GM19238 (cell line): ENCODE data around the gene KIF6.

ENCODE experiments used
- DNase-seq: peaks from one replicate; pipeline ENCODE4 v3.0.0; 2011; ENCODE audit warnings: low spot score; ENCODE audit not compliant: insufficient read length

Gene KIF6, protein sequence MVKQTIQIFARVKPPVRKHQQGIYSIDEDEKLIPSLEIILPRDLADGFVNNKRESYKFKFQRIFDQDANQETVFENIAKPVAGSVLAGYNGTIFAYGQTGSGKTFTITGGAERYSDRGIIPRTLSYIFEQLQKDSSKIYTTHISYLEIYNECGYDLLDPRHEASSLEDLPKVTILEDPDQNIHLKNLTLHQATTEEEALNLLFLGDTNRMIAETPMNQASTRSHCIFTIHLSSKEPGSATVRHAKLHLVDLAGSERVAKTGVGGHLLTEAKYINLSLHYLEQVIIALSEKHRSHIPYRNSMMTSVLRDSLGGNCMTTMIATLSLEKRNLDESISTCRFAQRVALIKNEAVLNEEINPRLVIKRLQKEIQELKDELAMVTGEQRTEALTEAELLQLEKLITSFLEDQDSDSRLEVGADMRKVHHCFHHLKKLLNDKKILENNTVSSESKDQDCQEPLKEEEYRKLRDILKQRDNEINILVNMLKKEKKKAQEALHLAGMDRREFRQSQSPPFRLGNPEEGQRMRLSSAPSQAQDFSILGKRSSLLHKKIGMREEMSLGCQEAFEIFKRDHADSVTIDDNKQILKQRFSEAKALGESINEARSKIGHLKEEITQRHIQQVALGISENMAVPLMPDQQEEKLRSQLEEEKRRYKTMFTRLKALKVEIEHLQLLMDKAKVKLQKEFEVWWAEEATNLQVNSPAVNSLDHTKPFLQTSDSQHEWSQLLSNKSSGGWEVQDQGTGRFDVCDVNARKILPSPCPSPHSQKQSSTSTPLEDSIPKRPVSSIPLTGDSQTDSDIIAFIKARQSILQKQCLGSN

GRCh38 chr6:39724787-39725631 lies at the start of gene KIF6:
Gene KIF6, minus strand, starts transcription at chr6:39725408. Its CDS starts 98 bp downstream, at chr6:39725310.
- DNase-seq, result peak; percentile 93

- no peak for DNase-seq
Measured at GRCh38 chr6:39773782-39774181, 48.6 kb upstream of the KIF6 start.

- no peak for DNase-seq
Measured at GRCh38 chr6:39772559-39773273, 47.5 kb upstream of the KIF6 start.

- no peak for DNase-seq
Measured at GRCh38 chr6:39770446-39770845, 45.2 kb upstream of the KIF6 start.

GRCh38 chr6:39769012-39769411 lies 43.8 kb upstream of the KIF6 start:
- DNase-seq, result no peak

GRCh38 chr6:39765508-39766065 lies 40.4 kb upstream of the KIF6 start:
- no peak for DNase-seq

DNA sequence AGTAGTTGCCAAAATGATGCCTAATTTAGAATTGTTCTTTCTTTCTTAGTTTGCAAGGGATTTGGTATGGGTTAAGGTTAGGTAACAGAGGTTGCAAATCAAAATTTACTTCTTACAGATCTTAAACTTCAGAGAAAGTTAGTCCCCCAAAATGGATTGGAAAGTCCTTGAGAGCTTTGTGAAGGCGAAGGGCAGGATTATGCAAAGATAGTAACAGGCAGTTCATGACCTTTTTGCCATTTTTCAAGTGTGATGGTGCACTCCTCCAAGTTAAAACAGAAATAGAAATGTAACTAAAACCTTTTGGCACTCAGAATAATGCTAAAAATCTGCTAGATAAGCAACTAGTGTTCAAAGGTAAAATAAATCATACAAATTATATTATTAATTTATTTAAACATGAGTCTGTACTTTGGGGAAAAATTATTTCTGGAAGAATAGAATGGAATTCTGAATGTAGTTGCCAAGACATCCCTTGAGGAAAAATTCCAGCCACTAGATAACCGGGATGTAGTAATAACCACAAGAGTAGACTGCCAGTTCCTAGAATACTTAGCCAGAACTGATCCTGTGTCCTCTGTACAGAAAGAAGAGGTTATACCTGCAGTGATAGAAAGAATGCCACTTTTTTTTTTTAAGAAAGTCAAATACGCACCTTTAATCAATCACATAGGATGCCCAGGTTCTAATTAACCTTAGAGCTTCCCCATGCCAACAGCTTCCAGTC lies 35.2 kb upstream of the KIF6 start:
- DNase-seq, result no peak

GRCh38 chr6:39758905-39759605 lies 33.8 kb upstream of the KIF6 start:
- DNase-seq, result no peak

GRCh38 chr6:39756582-39756981 lies 31.4 kb upstream of the KIF6 start:
- DNase-seq, result no peak

DNA sequence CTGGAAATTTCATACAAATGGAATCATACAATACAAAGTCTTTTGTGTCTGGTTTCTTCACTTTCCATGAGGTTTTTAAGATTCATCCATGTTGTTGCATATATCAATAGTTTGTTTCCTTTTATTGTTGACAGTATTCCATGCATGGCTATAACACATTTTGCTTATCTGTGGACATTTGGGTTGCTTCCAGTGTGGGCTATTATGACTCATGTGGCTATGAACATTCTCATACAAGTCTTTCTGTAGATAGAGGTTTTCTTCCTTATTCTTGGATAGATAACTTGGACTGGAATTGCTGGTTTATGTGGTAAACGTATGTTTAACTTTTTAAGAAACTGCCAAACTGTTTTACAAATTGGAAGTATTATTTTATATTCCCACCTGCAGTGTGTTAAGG lies 30.0 kb upstream of the KIF6 start:
- no peak for DNase-seq

DNA sequence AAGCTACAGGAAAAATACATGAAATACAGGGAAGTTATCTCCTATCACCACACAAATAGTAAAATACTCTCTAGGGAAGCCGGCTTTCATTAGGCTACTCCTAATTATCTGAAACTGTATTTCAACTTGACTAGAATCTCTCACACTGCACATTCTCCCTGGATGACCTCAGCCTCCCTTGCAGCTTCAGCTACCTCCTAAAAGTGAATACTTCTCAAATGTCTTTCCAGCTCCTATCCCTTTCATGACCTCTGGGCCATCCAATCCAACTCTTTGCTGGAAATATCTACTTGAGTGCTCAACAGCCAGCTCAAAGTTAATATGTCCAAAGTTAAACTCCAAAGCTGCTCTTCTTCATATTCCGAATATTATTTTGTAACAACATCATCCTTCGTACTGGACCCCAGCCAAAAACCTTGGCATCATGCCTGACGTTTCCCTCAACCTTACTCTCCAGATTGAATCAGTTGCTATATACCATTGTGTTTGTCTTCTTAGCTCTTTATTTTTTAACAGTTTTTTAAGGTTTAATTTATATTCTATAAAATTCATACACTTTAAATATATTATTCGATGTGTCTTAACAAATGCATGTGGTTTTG lies 29.4 kb upstream of the KIF6 start:
- no peak for DNase-seq

GRCh38 chr6:39753725-39754045 lies 28.5 kb upstream of the KIF6 start:
- no peak for DNase-seq

DNA sequence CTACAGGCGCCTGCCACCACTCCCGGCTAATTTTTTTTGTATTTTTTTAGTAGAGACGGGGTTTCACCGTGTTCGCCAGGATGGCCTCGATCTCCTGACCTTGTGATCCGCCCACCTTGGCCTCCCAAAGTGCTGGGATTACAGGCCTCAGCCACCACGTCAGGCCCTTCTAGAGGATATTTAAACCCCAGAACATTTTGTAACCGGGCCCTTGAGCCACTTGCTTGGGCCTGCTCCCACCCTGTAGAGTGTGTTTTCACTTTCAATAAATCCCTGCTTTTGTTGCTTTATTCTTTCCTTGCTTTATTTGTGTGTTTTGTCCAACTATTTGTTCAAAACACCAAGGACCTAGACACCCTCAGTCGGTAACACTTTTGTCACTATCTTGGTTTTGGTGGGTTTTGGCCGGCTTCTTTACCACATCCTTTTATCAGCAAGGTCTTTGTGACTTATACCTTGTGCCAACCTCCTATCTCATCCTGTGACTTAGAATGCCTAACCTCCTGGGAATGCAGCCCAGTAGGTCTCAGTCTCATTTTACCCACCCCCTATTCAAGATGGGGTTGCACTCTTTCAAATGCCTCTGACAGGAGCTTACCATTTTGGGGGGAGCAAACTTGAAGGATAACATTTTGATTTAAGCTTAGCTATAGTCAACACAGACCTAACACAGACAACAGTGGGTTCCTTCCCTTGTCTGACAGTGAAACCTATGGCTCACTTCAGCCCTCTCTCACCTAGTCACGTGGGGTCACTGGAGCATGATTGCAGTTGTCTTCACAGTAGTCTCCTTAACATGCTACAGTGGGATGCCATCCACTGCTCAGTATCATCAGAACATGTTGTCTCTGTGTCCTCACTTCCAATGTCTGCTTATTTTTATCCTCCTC lies 27.9 kb upstream of the KIF6 start:
- DNase-seq, result peak; percentile 11

GRCh38 chr6:39746795-39747194 lies 21.6 kb upstream of the KIF6 start:
- DNase-seq, result no peak

GRCh38 chr6:39733704-39734103 lies 8.5 kb upstream of the KIF6 start:
- DNase-seq, result no peak

- DNase-seq, result no peak
Measured at GRCh38 chr6:39731565-39731964, 6.4 kb upstream of the KIF6 start.

GRCh38 chr6:39729945-39730344 lies 4.7 kb upstream of the KIF6 start:
- DNase-seq, result no peak

- no peak for DNase-seq
Measured at GRCh38 chr6:39725632-39725997, 407 bp upstream of the KIF6 start.
